ENCODE measurements around the gene TMC5. TPM values are rescaled to one million over a fixed set of nuclear protein-coding genes. Genes with fewer than 3 reads are reported as not detected.

Gene TMC5
- total and polyA plus RNA-seq, 2 of the 13 experiments (the other 11 are each of a cell fraction or from before 2014, with no cell fraction given) = 0.09 to 0.41 TPM

DNA sequence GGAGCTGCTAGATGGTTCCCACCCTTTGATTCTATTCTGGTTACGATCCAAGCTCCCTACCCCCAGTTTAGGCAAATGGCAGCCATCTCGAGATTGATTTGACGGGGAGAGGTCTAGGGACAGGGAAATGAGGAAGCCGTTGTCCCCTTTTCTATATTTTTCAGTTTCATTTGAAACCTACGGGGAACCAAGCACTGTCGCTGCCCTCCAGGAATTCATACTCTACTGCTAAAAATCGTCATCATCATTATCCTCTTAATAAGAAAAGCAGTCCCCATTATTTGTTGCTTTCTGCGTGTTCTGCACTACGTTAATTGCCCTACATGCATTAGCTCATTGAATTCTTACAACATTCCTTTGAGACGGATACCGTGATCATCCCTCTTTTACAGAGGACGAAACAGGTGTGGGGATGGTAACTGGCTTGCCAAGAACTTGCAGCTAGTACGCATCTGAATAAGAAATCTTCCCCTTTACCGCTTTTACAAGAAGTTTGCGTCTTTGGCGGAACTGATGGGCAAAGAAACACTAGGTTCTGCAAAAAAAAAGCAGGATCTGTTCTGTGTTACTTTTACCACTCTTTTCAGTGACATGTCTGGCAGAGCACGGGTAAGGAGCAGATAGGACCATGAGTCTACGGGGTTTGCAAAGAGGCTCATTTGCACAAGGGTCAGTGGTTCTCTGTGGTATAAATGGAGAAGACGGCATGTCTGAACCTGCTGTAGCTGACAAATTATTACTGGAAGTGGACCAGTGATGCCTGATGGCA is 107.1 kb downstream of the TMC5 start (continued):
- TF ChIP-seq, protein P1, sequence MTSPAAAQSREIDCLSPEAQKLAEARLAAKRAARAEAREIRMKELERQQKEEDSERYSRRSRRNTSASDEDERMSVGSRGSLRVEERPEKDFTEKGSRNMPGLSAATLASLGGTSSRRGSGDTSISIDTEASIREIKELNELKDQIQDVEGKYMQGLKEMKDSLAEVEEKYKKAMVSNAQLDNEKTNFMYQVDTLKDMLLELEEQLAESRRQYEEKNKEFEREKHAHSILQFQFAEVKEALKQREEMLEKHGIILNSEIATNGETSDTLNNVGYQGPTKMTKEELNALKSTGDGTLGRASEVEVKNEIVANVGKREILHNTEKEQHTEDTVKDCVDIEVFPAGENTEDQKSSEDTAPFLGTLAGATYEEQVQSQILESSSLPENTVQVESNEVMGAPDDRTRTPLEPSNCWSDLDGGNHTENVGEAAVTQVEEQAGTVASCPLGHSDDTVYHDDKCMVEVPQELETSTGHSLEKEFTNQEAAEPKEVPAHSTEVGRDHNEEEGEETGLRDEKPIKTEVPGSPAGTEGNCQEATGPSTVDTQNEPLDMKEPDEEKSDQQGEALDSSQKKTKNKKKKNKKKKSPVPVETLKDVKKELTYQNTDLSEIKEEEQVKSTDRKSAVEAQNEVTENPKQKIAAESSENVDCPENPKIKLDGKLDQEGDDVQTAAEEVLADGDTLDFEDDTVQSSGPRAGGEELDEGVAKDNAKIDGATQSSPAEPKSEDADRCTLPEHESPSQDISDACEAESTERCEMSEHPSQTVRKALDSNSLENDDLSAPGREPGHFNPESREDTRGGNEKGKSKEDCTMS (CRISPR knock-in tag; conservative IDR thresholded peaks at IDR 0.05) = no peak
- TF ChIP-seq, protein P2, sequence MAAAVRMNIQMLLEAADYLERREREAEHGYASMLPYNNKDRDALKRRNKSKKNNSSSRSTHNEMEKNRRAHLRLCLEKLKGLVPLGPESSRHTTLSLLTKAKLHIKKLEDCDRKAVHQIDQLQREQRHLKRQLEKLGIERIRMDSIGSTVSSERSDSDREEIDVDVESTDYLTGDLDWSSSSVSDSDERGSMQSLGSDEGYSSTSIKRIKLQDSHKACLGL (CRISPR knock-in tag; IDR thresholded peaks at IDR 0.05) = no peak
- no peak for TF ChIP-seq HNRNPK (IDR thresholded peaks at IDR 0.05; ENCODE audit: low read depth, low read length, poor library complexity, severe bottlenecking)
- TF ChIP-seq, protein P3, sequence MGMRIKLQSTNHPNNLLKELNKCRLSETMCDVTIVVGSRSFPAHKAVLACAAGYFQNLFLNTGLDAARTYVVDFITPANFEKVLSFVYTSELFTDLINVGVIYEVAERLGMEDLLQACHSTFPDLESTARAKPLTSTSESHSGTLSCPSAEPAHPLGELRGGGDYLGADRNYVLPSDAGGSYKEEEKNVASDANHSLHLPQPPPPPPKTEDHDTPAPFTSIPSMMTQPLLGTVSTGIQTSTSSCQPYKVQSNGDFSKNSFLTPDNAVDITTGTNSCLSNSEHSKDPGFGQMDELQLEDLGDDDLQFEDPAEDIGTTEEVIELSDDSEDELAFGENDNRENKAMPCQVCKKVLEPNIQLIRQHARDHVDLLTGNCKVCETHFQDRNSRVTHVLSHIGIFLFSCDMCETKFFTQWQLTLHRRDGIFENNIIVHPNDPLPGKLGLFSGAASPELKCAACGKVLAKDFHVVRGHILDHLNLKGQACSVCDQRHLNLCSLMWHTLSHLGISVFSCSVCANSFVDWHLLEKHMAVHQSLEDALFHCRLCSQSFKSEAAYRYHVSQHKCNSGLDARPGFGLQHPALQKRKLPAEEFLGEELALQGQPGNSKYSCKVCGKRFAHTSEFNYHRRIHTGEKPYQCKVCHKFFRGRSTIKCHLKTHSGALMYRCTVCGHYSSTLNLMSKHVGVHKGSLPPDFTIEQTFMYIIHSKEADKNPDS (CRISPR knock-in tag; IDR thresholded peaks at IDR 0.05) = no peak
- TF ChIP-seq ZNF451 (CRISPR knock-in tag; IDR thresholded peaks at IDR 0.05) = no peak
- TF ChIP-seq ZNF577 (CRISPR knock-in tag; IDR thresholded peaks at IDR 0.05; ENCODE audit: borderline replicate concordance, low read depth) = no peak
- TF ChIP-seq ELF3 (CRISPR knock-in tag; IDR thresholded peaks at IDR 0.05) = no peak
- TF ChIP-seq, protein P4, sequence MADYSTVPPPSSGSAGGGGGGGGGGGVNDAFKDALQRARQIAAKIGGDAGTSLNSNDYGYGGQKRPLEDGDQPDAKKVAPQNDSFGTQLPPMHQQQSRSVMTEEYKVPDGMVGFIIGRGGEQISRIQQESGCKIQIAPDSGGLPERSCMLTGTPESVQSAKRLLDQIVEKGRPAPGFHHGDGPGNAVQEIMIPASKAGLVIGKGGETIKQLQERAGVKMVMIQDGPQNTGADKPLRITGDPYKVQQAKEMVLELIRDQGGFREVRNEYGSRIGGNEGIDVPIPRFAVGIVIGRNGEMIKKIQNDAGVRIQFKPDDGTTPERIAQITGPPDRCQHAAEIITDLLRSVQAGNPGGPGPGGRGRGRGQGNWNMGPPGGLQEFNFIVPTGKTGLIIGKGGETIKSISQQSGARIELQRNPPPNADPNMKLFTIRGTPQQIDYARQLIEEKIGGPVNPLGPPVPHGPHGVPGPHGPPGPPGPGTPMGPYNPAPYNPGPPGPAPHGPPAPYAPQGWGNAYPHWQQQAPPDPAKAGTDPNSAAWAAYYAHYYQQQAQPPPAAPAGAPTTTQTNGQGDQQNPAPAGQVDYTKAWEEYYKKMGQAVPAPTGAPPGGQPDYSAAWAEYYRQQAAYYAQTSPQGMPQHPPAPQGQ (CRISPR knock-in tag; IDR thresholded peaks at IDR 0.05; ENCODE audit: borderline replicate concordance) = no peak
- no peak for TF ChIP-seq ZNF317 (CRISPR knock-in tag; IDR thresholded peaks at IDR 0.05)
- TF ChIP-seq SAP130 (CRISPR knock-in tag; IDR thresholded peaks at IDR 0.05; ENCODE audit: low read depth) = 0 out of 2 replicates have a peak, but pooled peaks have one; percentile 15
- no peak for TF ChIP-seq RNF2 (conservative IDR thresholded peaks at IDR 0.05; ENCODE audit: low read depth)
- TF ChIP-seq, protein P5, sequence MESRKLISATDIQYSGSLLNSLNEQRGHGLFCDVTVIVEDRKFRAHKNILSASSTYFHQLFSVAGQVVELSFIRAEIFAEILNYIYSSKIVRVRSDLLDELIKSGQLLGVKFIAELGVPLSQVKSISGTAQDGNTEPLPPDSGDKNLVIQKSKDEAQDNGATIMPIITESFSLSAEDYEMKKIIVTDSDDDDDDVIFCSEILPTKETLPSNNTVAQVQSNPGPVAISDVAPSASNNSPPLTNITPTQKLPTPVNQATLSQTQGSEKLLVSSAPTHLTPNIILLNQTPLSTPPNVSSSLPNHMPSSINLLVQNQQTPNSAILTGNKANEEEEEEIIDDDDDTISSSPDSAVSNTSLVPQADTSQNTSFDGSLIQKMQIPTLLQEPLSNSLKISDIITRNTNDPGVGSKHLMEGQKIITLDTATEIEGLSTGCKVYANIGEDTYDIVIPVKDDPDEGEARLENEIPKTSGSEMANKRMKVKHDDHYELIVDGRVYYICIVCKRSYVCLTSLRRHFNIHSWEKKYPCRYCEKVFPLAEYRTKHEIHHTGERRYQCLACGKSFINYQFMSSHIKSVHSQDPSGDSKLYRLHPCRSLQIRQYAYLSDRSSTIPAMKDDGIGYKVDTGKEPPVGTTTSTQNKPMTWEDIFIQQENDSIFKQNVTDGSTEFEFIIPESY (CRISPR knock-in tag; IDR thresholded peaks at IDR 0.05) = no peak
- no peak for TF ChIP-seq MTA1 (CRISPR knock-in tag; IDR thresholded peaks at IDR 0.05; ENCODE audit: borderline replicate concordance)
- TF ChIP-seq, protein P6, sequence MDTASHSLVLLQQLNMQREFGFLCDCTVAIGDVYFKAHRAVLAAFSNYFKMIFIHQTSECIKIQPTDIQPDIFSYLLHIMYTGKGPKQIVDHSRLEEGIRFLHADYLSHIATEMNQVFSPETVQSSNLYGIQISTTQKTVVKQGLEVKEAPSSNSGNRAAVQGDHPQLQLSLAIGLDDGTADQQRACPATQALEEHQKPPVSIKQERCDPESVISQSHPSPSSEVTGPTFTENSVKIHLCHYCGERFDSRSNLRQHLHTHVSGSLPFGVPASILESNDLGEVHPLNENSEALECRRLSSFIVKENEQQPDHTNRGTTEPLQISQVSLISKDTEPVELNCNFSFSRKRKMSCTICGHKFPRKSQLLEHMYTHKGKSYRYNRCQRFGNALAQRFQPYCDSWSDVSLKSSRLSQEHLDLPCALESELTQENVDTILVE (CRISPR knock-in tag; IDR thresholded peaks at IDR 0.05) = no peak
- TF ChIP-seq, protein P7, sequence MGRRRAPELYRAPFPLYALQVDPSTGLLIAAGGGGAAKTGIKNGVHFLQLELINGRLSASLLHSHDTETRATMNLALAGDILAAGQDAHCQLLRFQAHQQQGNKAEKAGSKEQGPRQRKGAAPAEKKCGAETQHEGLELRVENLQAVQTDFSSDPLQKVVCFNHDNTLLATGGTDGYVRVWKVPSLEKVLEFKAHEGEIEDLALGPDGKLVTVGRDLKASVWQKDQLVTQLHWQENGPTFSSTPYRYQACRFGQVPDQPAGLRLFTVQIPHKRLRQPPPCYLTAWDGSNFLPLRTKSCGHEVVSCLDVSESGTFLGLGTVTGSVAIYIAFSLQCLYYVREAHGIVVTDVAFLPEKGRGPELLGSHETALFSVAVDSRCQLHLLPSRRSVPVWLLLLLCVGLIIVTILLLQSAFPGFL (CRISPR knock-in tag; IDR thresholded peaks at IDR 0.05) = no peak
- no peak for TF ChIP-seq ZNF563 (CRISPR knock-in tag; IDR thresholded peaks at IDR 0.05)
- TF ChIP-seq ZNF335 (CRISPR knock-in tag; IDR thresholded peaks at IDR 0.05) = no peak
